ENCODE results near the gene HTD2. TPM values are rescaled to one million over a fixed set of nuclear protein-coding genes. Genes with fewer than 3 reads are reported as not detected.

Gene HTD2
- total and polyA plus RNA-seq, 2 donors (not counting 3 experiments of a cell fraction or from before 2014, with no cell fraction given): 8.2 to 10.3 TPM

DNA sequence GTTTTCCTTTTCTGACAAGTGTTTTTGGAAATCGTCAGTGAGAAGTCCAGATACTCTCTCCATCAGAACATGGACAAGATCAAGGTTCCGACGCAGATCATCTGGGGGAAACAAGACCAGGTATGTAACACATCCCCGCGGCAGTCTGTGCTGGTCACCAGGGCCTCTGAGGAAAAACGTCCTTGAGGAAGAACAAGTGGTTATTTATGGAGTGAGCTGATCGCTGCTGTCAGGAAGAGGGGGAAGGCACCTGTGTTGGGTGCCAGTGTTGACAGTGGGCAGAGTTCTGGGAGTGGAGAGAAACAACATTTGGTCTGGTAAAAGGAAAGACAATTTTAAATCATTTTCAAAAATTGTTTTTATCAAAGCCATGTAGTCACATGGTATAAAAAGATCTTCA, 21.0 kb upstream of the HTD2 start:
- ChIA-PET CTCF (interaction anchor here (1.5 kb wide), 1 partner anchor 97 kb away, joined by 5 read pairs; no protein-coding TSS in a partner anchor), POLR2A (no interaction called here)
- no peaks in the 10 kb centered on the region for H3K27me3 ChIP-seq (ENCODE audit: control insufficient read depth in 2 of 2, insufficient read depth in 2 of 2, low read length in 2 of 2)
- no peak overlapping the region for H3K27ac ChIP-seq (ENCODE audit: insufficient read depth, low read depth, low read length)
- intact Hi-C loops (cut with micrococcal nuclease): no loop called here
- no peaks in the 10 kb centered on the region for H3K79me2 ChIP-seq (ENCODE audit: control insufficient read depth, insufficient read depth, low read length)
- H3K9ac ChIP-seq (replicated peaks; ENCODE audit: extremely low read depth, insufficient read depth, low read length): no peak overlapping the region
- no peak for DNase-seq (ENCODE audit: low read depth, low spot score)
- H2AFZ ChIP-seq (ENCODE audit: low read depth, low read length): no peak overlapping the region
- no peak overlapping the region for H3K4me3 ChIP-seq (replicated peaks in 1 of 3; ENCODE audit: insufficient read depth in 1 of 3, low read depth in 1 of 3, low read length in 3 of 3)
- BruUV-seq (replicated peaks): no TSS peak
- no peak for FAIRE-seq
- no peak for TF ChIP-seq EZH2 (IDR thresholded peaks at IDR 0.05; ENCODE audit: borderline replicate concordance, low read depth, low read length, severe bottlenecking)
- no peak for TF ChIP-seq GATA2 (IDR thresholded peaks at IDR 0.05; ENCODE audit: insufficient read depth, insufficient read length, low read depth, low read length)
- TF ChIP-seq, protein P1, sequence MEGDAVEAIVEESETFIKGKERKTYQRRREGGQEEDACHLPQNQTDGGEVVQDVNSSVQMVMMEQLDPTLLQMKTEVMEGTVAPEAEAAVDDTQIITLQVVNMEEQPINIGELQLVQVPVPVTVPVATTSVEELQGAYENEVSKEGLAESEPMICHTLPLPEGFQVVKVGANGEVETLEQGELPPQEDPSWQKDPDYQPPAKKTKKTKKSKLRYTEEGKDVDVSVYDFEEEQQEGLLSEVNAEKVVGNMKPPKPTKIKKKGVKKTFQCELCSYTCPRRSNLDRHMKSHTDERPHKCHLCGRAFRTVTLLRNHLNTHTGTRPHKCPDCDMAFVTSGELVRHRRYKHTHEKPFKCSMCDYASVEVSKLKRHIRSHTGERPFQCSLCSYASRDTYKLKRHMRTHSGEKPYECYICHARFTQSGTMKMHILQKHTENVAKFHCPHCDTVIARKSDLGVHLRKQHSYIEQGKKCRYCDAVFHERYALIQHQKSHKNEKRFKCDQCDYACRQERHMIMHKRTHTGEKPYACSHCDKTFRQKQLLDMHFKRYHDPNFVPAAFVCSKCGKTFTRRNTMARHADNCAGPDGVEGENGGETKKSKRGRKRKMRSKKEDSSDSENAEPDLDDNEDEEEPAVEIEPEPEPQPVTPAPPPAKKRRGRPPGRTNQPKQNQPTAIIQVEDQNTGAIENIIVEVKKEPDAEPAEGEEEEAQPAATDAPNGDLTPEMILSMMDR (IDR thresholded peaks at IDR 0.05; ENCODE audit: extremely low read depth in 1 of 2, insufficient read depth in 1 of 2, low read depth in 1 of 2, low read length in 2 of 2): no peak
- H3K36me3 ChIP-seq (ENCODE audit: control insufficient read depth in 2 of 2, extremely low read depth in 1 of 2, insufficient read depth in 2 of 2, low read length in 2 of 2): peaks cover 0 to 4% of the 10 kb centered on the region in 2 experiments
- dilution Hi-C loops (cut with MboI; ENCODE audit: extremely low pct_ligation_motif_present, low sequenced_read_pairs): no loop called here
- H3K9me1 ChIP-seq (replicated peaks; ENCODE audit: control insufficient read depth, extremely low read depth, insufficient read depth, low read length): no peaks in the 10 kb centered on the region
- H3K4me2 ChIP-seq (ENCODE audit: insufficient read depth, low read length): no peak overlapping the region
- H3K9me3 ChIP-seq (replicated peaks; ENCODE audit: control insufficient read depth, insufficient read depth, low read length): no peaks in the 10 kb centered on the region
- no peaks in the 10 kb centered on the region for H3K4me1 ChIP-seq (ENCODE audit: control insufficient read depth, extremely low read depth, insufficient read depth, low read length)
- H4K20me1 ChIP-seq (replicated peaks; ENCODE audit: control insufficient read depth, extremely low read depth, insufficient read depth, low read length): no peaks in the 10 kb centered on the region

DNA sequence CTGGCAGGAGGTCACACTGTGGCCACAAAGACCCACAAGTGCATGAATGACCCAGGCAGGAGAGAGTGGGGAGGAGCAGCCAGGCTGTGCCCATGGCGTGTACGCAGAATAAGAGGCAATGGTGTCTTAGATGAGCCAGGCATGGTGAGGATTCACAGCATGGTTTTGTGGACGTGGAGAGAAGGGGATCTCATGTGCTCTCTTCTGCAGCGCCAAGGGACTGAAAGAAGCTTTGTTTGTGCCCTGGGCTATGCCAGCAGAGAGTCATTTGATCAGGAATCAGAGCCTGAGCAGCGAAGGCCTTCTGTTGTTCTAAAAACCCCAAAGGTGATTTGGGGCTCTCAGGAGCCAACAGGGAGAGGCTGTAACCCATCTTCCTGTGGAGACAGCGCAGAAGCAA, 19.0 kb upstream of the HTD2 start:
- Histone ChIP-seq H3K9me1 (replicated peaks; ENCODE audit: control insufficient read depth, extremely low read depth, insufficient read depth, low read length) (no peaks in the 10 kb centered on the region), H3K9ac (replicated peaks; ENCODE audit: extremely low read depth, insufficient read depth, low read length) (no peak overlapping the region), H3K4me3 (replicated peaks in 1 of 3; ENCODE audit: insufficient read depth in 1 of 3, low read depth in 1 of 3, low read length in 3 of 3) (no peak overlapping the region), H3K4me2 (ENCODE audit: insufficient read depth, low read length) (no peak overlapping the region), H2AFZ (ENCODE audit: low read depth, low read length) (no peak overlapping the region), H4K20me1 (replicated peaks; ENCODE audit: control insufficient read depth, extremely low read depth, insufficient read depth, low read length) (no peaks in the 10 kb centered on the region), H3K9me3 (replicated peaks; ENCODE audit: control insufficient read depth, insufficient read depth, low read length) (no peaks in the 10 kb centered on the region), H3K36me3 (ENCODE audit: control insufficient read depth in 2 of 2, extremely low read depth in 1 of 2, insufficient read depth in 2 of 2, low read length in 2 of 2) (peaks cover 0 to 4% of the 10 kb centered on the region in 2 experiments), H3K27me3 (ENCODE audit: control insufficient read depth in 2 of 2, insufficient read depth in 2 of 2, low read length in 2 of 2) (no peaks in the 10 kb centered on the region), H3K79me2 (ENCODE audit: control insufficient read depth, insufficient read depth, low read length) (no peaks in the 10 kb centered on the region), H3K27ac (ENCODE audit: insufficient read depth, low read depth, low read length) (no peak overlapping the region), H3K4me1 (ENCODE audit: control insufficient read depth, extremely low read depth, insufficient read depth, low read length) (no peaks in the 10 kb centered on the region)
- TF ChIP-seq FOS (IDR thresholded peaks at IDR 0.05; ENCODE audit: borderline replicate concordance, insufficient read depth, low read length): no peak
- no peak for TF ChIP-seq EZH2 (IDR thresholded peaks at IDR 0.05; ENCODE audit: borderline replicate concordance, low read depth, low read length, severe bottlenecking)
- TF ChIP-seq GATA2 (IDR thresholded peaks at IDR 0.05; ENCODE audit: insufficient read depth, insufficient read length, low read depth, low read length): no peak
- TF ChIP-seq POLR2AphosphoS5 (IDR thresholded peaks at IDR 0.05; ENCODE audit: insufficient read depth, low read depth, low read length): no peak
- no peak for TF ChIP-seq JUN (IDR thresholded peaks at IDR 0.05; ENCODE audit: borderline replicate concordance, insufficient read depth, insufficient read length, low read depth)
- TF ChIP-seq, protein P2, sequence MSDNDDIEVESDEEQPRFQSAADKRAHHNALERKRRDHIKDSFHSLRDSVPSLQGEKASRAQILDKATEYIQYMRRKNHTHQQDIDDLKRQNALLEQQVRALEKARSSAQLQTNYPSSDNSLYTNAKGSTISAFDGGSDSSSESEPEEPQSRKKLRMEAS (IDR thresholded peaks at IDR 0.05; ENCODE audit: insufficient read depth, insufficient read length): no peak
- TF ChIP-seq, protein P1 (IDR thresholded peaks at IDR 0.05; ENCODE audit: extremely low read depth in 1 of 2, insufficient read depth in 1 of 2, low read depth in 1 of 2, low read length in 2 of 2): no peak
- no peak for TF ChIP-seq MYC (IDR thresholded peaks at IDR 0.05; ENCODE audit: low read depth, low read length)
- TF ChIP-seq POLR2A (IDR thresholded peaks at IDR 0.05; ENCODE audit: low read depth, low read length): no peak
- CTCF ChIA-PET: interaction anchor here (1.4 kb wide), 1 partner anchor 70 kb away, joined by 4 read pairs; no protein-coding TSS in a partner anchor
- no peak for FAIRE-seq
- BruUV-seq (replicated peaks): no TSS peak
- POLR2A ChIA-PET: no interaction called here
- dilution Hi-C loops (cut with MboI; ENCODE audit: extremely low pct_ligation_motif_present, low sequenced_read_pairs) (no loop called here), intact Hi-C loops (cut with micrococcal nuclease) (no loop called here)
- no peak for DNase-seq (ENCODE audit: low read depth, low spot score)

Data from endothelial cell of umbilical vein (primary cell).